MM.1S (cell line): Measurements from ENCODE around the gene TMEM240.
"Not testable (repeated sequence)": the region's sequence is repeated elsewhere in the genome, so short reads cannot be mapped to it uniquely, and the experiment has no call there.

Experiments
- EZH2phosphoT487 ChIP-seq: fragments of 300-600 bp; sonication (generic); IDR thresholded peaks from 2 replicates; pipeline ENCODE4 v1.6.1; 2018; ENCODE audit warnings: antibody characterized with exemption, low read length
- TF ChIP-seq, protein P1 (sequence below): fragments of 300-600 bp; sonication (generic); IDR thresholded peaks from 2 replicates; pipeline ENCODE4 v1.5.1; 2016; ENCODE audit warnings: antibody characterized with exemption, low read length, mixed read lengths

GRCh38 chr1:1524750-1525383 lies 15.6 kb downstream of the TMEM240 start:
- TF ChIP-seq, protein P1, sequence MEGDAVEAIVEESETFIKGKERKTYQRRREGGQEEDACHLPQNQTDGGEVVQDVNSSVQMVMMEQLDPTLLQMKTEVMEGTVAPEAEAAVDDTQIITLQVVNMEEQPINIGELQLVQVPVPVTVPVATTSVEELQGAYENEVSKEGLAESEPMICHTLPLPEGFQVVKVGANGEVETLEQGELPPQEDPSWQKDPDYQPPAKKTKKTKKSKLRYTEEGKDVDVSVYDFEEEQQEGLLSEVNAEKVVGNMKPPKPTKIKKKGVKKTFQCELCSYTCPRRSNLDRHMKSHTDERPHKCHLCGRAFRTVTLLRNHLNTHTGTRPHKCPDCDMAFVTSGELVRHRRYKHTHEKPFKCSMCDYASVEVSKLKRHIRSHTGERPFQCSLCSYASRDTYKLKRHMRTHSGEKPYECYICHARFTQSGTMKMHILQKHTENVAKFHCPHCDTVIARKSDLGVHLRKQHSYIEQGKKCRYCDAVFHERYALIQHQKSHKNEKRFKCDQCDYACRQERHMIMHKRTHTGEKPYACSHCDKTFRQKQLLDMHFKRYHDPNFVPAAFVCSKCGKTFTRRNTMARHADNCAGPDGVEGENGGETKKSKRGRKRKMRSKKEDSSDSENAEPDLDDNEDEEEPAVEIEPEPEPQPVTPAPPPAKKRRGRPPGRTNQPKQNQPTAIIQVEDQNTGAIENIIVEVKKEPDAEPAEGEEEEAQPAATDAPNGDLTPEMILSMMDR: not testable (repeated sequence)
- TF ChIP-seq EZH2phosphoT487: not testable (repeated sequence)
